ENCODE data around the gene KLF12.

- TF ChIP-seq CTCF (IDR thresholded peaks at IDR 0.05; ENCODE audit: insufficient read depth, low read length, poor library complexity, severe bottlenecking) = no peak
- no peak for TF ChIP-seq EZH2phosphoT487 (conservative IDR thresholded peaks at IDR 0.05; ENCODE audit: low read length)
Observed at GRCh38 chr13:74103970-74104555, 30.1 kb downstream of the KLF12 start.

Measured in SU-DHL-6 (cell line).